ENCODE data around the gene WDFY4. TPM values are rescaled to one million over a fixed set of nuclear protein-coding genes. Genes with fewer than 3 reads are reported as not detected.

WDFY4 gene
- total and polyA plus RNA-seq, 2 of the 4 experiments (the other 2 are of a cell fraction) = not detected

- ChIA-PET CTCF (no interaction called here), POLR2A (ENCODE audit: unreplicated experiment) (no interaction called here)
- Histone ChIP-seq H3K4me1 (ENCODE audit: control insufficient read depth, insufficient read depth, low read length) (no peaks in the 10 kb centered on the region), H3K27ac (ENCODE audit: insufficient read depth, low read length) (no peak overlapping the region), H2AK9ac (replicated peaks; ENCODE audit: low read depth, low read length, poor library complexity) (no peak overlapping the region), H3K14ac (replicated peaks; ENCODE audit: low read depth, low read length) (no peak overlapping the region), H2AK5ac (ENCODE audit: low read depth, low read length) (no peak overlapping the region), H3K23ac (ENCODE audit: low read depth, low read length) (no peak overlapping the region), H3K9me1 (ENCODE audit: insufficient read depth, low read length) (no peaks in the 10 kb centered on the region), H2BK5ac (ENCODE audit: low read depth, low read length, poor library complexity, severe bottlenecking) (no peak overlapping the region), H3K4me3 (ENCODE audit: insufficient read depth, low read depth, low read length) (no peak overlapping the region), H3K36me3 (ENCODE audit: control insufficient read depth, insufficient read depth, low read length) (no peaks in the 10 kb centered on the region), H3K4ac (ENCODE audit: low read depth, low read length) (no peak overlapping the region), H3K27me3 (ENCODE audit: control insufficient read depth, insufficient read depth, low read length) (peaks cover 6% of the 10 kb centered on the region), H3K18ac (ENCODE audit: low read depth, low read length) (no peak overlapping the region), H4K5ac (ENCODE audit: low read depth, low read length) (no peak overlapping the region), H3K9ac (ENCODE audit: low read depth, low read length) (no peak overlapping the region), H2BK15ac (ENCODE audit: low read depth, low read length) (no peak overlapping the region), H4K8ac (ENCODE audit: low read depth in 2 of 2, low read length in 2 of 2) (no peak overlapping the region), H4K91ac (ENCODE audit: insufficient read depth, low read depth, low read length) (no peak overlapping the region), H2AFZ (replicated peaks; ENCODE audit: low read length, poor library complexity) (no peak overlapping the region), H3K9me3 (ENCODE audit: control insufficient read depth, insufficient read depth, low read length) (peaks cover 4% of the 10 kb centered on the region), H2BK20ac (ENCODE audit: low read depth, low read length) (no peak overlapping the region), H3K4me2 (ENCODE audit: low read depth, low read length) (no peak overlapping the region), H4K20me1 (ENCODE audit: insufficient read depth, low read length) (no peaks in the 10 kb centered on the region), H3K79me1 (ENCODE audit: low read depth in 1 of 2, low read length in 2 of 2) (no peaks in the 10 kb centered on the region), H3K56ac (ENCODE audit: extremely low read depth, insufficient read depth, low read length) (no peak overlapping the region), H2BK120ac (ENCODE audit: low read depth, low read length) (no peak overlapping the region)
- in situ Hi-C loops (cut with MboI; ENCODE audit: low sequenced_read_pairs) = no loop called here
- dilution Hi-C loops (cut with HindIII; ENCODE audit: low sequenced_read_pairs, unreplicated experiment) = no loop called here
- WGBS, 2 experiments (ENCODE audit: extremely low coverage in 2 of 2, insufficient read length in 1 of 2) = 69% methylated on average over 2 of the region's 3 CpGs; no CpG with 5 or more reads in 1 of the 2 experiments
- intact Hi-C loops (cut with micrococcal nuclease) = no loop called here
- no TSS peak for BruUV-seq (replicated peaks)
- DNase-seq = no peak
- TF ChIP-seq RCOR1 (IDR thresholded peaks at IDR 0.05; ENCODE audit: insufficient replicate concordance, low read length) = no peak
- no peak for TF ChIP-seq ELK1 (IDR thresholded peaks at IDR 0.05; ENCODE audit: borderline replicate concordance, low read depth, low read length)
- TF ChIP-seq MXI1 (IDR thresholded peaks at IDR 0.05; ENCODE audit: borderline replicate concordance, low read depth, low read length) = no peak
- no peak for TF ChIP-seq POLR2A (IDR thresholded peaks at IDR 0.05; ENCODE audit: low read depth, low read length)
- no peak for TF ChIP-seq FOS (IDR thresholded peaks at IDR 0.05; ENCODE audit: low read depth, low read length)
- no peak for TF ChIP-seq CTCF (conservative IDR thresholded peaks at IDR 0.05; ENCODE audit: low read depth, low read length)
- no peak for TF ChIP-seq CHD1 (IDR thresholded peaks at IDR 0.05; ENCODE audit: low read depth, low read length)
- TF ChIP-seq SMC3 (IDR thresholded peaks at IDR 0.05; ENCODE audit: low read depth, low read length) = no peak
- TF ChIP-seq CEBPB (IDR thresholded peaks at IDR 0.05; ENCODE audit: low read depth, low read length) = no peak
- TF ChIP-seq RAD21 (IDR thresholded peaks at IDR 0.05; ENCODE audit: low read length) = no peak
- no peak for TF ChIP-seq BHLHE40 (IDR thresholded peaks at IDR 0.05; ENCODE audit: low read depth, low read length)
- no peak for TF ChIP-seq MAFK (IDR thresholded peaks at IDR 0.05; ENCODE audit: low read depth, low read length)
- no peak for TF ChIP-seq RFX5 (IDR thresholded peaks at IDR 0.05; ENCODE audit: low read depth, low read length)
- TF ChIP-seq USF2 (IDR thresholded peaks at IDR 0.05; ENCODE audit: low read depth, low read length) = no peak
- no peak for ATAC-seq (ENCODE audit: low read depth)
These were observed 2.4 kb upstream of the WDFY4 start for GRCh38 chr10:48682265-48682664.

All from IMR-90 (cell line).